GM11168 (cell line): ENCODE data around the gene SYNJ2.
"Not testable (repeated sequence)": the region's sequence is repeated elsewhere in the genome, so short reads cannot be mapped to it uniquely, and the experiment has no call there.

Source experiments
- in situ Hi-C: fragments of 300-500 bp; cut with MboI; formaldehyde crosslinking; loops from one replicate; pipeline ENCODE4 v1.12.0; 2022; ENCODE audit warnings: low sequenced_read_pairs; ENCODE audit not compliant: unreplicated experiment

The SYNJ2 gene, protein sequence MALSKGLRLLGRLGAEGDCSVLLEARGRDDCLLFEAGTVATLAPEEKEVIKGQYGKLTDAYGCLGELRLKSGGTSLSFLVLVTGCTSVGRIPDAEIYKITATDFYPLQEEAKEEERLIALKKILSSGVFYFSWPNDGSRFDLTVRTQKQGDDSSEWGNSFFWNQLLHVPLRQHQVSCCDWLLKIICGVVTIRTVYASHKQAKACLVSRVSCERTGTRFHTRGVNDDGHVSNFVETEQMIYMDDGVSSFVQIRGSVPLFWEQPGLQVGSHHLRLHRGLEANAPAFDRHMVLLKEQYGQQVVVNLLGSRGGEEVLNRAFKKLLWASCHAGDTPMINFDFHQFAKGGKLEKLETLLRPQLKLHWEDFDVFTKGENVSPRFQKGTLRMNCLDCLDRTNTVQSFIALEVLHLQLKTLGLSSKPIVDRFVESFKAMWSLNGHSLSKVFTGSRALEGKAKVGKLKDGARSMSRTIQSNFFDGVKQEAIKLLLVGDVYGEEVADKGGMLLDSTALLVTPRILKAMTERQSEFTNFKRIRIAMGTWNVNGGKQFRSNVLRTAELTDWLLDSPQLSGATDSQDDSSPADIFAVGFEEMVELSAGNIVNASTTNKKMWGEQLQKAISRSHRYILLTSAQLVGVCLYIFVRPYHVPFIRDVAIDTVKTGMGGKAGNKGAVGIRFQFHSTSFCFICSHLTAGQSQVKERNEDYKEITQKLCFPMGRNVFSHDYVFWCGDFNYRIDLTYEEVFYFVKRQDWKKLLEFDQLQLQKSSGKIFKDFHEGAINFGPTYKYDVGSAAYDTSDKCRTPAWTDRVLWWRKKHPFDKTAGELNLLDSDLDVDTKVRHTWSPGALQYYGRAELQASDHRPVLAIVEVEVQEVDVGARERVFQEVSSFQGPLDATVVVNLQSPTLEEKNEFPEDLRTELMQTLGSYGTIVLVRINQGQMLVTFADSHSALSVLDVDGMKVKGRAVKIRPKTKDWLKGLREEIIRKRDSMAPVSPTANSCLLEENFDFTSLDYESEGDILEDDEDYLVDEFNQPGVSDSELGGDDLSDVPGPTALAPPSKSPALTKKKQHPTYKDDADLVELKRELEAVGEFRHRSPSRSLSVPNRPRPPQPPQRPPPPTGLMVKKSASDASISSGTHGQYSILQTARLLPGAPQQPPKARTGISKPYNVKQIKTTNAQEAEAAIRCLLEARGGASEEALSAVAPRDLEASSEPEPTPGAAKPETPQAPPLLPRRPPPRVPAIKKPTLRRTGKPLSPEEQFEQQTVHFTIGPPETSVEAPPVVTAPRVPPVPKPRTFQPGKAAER (N-terminal part only)

DNA sequence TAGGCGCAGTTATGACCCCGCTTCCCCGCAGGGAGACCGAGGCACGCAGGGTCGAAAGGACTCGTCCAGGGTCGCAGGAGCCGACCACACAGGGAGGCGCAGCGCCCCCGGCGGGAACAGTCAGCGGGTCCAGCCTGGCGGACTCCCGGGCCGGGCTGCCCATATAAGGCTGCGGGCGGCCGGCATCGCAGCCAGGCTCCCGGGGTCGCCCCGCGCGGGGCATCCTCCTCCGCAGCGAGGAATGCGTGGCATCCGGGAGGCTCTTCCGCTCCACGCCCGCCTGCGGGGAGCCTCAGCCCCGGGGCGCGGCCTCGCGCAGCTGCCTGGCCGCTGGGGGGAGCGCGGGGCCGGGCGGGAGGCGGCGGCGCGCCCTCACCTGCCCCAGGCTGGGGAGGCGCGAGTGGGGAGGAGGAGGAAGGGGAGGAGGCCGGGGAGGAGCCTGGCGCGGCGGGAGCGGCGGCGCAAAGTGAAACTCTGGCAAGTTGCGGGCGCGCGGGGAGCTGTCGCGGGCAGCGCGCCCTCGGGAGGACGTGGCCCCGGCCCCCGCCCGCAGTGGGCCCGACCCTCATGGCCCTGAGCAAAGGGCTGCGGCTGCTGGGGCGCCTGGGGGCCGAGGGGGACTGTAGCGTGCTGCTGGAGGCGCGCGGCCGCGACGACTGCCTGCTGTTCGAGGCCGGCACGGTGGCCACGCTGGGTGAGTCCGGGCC, at the start of gene SYNJ2:
TSS of gene SYNJ2 (plus strand) at position 469 of the 707 bp plus-strand sequence. CDS start at position 568, 99 bp downstream.
- in situ Hi-C loops: no loop called here

DNA sequence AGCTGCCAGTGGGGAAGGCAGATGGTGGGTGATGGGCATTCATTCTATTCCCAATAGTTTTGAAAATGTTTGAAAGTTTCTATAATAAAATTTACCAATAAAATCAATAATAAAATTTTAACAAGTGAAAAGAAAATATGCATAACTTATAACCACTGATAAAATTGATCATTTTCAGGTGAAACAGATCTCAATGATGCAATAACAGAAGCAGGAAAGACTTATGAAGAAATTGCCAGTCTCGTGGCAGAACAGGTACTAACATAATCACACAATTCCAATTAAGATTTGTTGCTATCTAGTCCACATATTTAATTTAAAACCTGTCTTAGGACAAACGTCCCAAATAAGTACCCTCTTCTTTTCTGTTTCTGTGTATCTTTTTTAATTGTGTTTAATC, 45.9 kb upstream of the SYNJ2 start:
- in situ Hi-C loops: no loop called here

DNA sequence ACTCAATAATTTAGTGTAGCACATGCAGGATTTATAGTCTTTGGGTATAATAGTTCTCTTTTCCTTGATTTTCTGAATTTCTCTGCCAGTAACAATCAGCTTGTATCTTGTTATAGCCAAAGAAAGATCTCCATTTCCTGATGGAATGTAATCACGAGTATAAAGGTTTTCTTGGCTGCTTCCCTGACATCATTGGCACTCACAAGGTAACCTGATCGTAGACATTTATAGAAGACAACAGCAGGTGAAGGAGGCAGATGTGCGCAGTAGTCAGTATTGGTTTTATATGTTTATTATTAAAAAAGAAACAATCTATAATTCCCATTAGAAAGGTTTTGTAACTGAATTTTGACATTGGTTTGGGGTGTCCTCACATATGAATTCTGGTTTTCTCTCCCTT, 44.3 kb upstream of the SYNJ2 start:
- in situ Hi-C loops: no loop called here

DNA sequence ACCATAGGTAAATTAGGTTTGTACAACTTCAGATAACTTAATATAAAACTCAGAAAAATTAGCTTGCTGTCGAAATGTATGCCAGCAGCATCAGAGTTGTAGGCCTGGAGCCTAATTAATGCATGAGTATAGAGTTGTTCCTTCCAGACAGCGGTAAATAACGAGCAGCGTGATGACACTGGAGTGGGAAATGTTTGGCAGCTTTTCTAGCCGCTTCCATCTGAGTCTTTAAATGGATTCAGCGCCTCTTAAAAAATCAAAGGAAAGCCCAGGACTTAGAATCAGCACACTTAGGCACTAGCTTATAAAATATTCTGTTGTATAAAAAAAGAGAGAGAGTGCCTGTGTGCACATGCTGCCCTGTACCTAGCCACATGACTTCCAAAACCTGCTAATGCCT, 43.7 kb upstream of the SYNJ2 start:
- in situ Hi-C loops: no loop called here

DNA sequence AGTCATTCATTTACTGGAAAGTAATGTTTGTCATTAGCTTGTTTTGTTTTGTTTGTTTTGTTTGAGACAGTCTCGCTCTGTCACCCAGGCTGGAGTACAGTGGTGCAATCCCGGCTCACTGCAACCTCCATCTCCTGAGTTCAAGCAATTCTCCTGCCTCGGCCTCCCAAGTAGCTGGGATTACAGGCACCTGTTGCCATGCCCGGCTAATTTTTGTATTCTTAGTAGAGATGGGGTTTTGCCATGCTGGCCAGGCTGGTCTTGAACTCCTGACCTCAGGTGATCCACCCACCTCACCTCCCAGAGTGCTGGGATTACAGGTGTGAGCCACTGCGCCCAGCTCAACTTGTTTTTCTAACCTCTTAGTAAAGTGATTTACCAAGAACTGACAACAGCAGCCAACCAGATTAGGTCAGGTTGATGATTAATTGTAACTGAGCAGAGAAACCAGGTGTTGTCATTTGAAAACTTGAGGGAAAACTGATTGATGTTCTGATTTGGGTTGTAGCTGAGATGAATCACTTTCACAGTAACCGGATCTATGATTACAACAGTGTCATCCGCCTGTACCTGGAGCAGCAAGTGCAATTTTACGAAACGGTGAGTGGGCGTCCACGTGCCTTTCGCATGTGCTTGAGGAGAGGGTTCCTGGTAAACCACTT, 41.2 kb upstream of the SYNJ2 start:
- in situ Hi-C loops: not testable (repeated sequence)

DNA sequence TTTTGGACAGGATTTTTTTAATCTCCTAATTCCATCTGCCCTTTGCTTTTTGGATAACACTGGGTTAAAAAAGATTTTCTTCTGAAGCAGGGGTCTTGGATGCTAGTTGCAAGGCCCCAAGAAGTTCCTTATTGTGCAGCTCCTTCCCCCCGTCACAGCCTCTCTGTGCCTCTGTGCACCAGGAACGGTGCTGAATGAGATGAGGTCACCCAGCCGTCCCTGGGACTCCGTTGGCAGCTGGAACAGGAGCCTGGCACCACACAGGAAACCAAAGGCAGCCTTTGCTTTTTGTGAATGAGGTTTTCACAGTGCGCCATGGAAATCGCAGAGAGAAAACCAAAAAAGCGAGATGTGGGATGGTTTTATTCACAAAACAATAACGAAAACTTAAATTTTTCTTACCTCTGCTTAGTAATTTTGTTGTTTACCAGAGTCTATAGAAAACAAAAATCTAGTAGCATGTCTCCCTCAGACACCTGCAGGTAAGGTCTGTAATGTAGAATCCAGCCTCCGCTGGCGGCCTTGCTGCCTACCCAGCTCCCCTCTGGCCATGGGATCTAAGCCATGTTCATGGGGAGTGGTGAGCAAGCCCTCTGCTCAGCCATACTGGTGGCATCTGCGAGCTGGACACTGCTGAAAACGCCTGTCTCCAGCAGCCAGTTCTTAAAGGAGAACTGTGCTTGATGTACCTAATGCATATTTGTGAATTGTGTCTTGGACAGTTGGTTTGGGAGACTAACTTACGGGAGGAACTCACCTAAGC, 40.4 kb upstream of the SYNJ2 start:
- in situ Hi-C loops: no loop called here

DNA sequence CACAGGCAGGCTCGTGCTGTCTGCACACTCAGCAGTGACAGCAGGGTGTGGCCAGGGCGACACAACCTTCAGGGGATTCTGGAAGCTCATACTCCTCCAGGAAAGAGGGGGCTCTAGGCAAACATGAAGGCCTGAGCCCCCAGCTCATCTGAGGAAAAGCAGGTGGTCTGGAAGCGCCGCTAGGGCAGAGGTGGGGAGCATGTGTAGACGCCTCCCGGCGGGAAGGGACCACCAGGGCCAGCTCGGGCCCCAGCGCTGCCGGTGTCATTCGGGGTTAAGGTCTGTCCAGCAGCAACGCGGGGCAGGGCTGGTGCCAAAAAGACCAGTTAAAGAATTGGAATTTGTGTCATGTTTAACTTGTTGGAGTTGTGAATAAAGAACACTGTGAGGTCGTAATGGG, 39.3 kb upstream of the SYNJ2 start:
- in situ Hi-C loops: no loop called here

DNA sequence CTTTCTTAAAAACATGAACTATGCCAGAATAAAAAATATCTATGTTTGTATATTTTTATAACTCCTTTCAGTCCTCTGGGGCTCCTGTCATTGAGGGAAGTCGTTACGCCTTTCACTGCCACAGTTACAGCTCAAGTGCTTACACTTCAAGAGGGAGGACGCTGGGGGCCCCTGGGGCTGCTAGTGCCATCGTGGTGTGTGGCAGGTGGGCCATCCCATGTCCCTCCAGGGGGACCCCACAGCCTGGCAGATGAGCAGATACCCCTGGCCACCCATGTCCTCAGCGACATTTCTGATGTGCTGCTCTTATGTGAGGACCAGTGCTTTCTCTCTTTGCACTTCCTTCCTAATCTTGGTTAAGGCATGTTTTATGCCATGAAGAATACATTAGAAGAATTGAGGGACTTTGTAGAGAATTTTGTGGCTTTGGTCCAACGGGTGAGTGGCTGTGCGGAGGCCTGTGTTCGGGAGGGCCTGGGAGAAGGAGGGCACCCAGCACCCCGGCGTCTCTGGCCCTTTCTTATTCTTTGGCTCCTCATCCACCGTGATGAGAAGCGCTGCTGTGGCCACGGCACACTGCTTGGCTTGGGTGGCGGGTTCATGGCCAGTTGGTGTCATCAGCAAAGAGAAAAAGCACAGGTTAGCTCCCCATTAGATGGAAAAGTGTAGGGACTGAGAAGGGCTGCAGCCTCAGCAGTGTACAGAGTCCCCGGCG, 38.3 kb upstream of the SYNJ2 start:
- in situ Hi-C loops: no loop called here

DNA sequence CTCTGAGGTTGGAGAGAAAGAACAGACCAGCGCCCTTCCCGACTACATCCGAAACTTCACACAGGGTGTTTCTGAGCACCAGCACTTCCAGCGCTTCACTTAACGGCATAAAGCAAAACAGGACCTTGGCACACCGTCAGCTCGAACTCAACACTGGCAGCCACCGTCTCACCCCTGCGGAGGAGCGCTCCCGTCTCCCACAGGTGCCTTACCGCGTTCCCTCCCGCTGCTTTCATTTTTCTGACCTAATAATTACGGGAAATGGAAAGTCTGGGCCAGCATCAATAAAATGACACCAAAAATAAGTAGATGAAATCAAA, 37.7 kb upstream of the SYNJ2 start:
- in situ Hi-C loops: no loop called here

DNA sequence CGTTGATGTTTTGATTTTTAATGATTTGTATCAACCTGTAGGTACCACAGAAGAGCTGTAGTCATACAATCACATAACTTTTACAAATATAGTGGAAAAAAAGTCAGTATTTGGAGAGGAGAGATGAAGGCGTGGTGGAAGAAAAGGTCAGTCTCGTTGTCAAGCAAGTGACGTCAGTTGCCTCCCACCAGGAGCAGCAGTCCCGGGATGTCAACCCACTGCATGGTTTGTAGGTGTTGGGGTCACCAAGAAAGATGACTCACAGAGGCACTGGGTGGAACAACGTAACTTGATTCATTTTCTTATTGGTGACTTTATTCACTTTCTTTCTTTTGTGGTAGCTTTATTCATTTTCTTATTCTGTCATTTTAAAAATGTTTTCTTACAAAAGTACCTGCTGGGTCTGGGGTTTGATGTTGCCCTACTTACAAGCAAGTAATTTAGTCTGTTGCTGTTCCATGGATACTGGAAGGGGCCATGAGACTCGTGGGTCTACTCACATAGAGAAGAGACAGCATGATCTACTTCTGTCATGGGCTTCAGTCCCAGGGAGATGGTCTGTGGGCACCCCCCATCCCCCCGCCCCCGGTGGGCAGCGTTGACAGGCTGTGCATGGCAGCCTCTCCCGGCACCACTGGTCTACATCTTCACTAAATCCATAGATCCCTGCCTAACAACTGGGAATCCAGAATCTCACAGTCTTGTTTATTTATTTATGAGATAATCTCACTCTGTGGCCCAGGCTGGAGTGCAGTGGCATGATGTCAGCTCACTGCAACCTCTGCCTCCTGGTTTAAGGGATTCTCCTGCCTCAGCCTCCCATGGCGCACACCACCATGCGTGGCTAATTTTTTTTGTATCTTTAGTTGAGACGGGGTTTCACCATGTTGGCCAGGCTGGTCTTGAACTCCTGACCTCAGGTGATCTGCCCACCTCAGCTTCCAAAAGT, 36.4 kb upstream of the SYNJ2 start:
- in situ Hi-C loops: no loop called here

DNA sequence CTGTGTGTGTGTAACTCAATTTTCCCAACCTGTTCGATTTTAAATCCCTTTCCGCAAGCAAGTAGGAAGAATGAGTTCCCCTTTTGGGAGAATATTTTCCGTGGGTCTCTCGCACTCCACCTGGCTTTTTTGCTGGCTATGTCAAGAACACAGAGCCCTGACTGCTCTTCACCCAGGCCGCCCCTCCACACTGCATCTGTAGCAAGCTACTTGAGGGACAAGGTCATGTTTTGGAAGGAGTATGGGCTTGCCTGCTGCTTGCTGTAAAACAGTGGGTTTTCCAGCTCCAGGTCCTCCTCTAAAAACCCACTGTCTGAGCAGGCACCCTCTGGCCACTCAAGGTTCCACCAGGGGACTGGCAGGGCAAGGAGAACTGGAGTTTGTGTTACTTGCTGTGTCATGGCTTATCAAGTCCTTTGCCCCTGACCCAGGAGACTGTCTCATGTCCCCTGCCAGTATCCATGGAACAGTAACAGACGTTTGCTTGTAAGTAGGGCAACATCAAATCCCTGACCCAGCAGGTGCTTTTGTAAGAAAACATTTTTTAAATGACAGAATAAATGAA, 35.5 kb upstream of the SYNJ2 start:
- in situ Hi-C loops: no loop called here

DNA sequence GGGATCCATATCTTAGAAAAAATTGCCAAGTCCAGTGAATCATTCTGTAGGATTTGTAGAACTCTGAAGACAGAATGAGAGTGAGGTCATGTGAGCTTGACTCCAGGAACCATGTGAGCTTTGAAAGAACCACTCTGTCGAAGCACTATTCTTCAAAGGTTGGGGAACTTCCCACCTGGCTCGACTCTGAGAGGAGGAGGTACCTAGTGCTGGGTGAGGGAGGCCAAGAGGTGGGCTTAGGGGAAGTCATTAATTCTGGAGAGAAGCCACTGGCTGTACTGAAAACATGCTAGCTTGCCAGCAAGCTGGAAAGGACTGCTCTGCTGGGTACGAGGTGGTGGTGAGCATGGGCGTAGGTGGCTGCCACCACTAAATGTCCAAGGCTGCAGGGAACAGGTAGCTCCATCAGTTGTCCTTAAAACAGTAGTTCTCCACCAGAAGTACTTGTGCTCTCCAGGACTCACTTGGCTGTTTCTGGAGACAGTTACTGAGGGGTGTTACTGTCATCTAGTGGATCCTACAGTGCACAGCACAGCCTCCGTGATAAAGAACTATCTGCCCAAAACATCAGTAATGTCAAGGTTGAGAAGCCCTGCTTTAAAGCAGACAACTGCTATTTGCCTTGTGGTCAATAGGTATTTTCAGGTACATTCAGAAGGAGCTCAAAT, 34.7 kb upstream of the SYNJ2 start:
- in situ Hi-C loops: no loop called here

DNA sequence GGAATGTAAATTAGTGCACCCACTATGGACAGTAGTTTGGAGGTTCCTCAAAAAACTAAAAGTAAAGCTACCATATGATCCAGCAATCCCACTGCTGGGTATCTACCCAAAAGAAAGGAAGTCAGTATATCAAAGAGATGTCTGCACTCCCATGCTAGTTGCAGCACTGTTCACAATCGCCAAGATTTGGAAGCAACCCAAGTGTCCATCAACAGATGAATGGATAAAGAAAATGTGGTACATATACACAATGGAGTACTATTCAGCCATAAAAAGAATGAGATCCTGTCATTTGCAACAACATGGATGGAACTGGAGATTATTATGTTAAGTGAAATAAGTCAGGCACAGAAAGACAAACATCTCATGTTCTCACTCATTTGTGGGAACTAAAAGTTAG, 30.8 kb upstream of the SYNJ2 start:
- in situ Hi-C loops: not testable (repeated sequence)

DNA sequence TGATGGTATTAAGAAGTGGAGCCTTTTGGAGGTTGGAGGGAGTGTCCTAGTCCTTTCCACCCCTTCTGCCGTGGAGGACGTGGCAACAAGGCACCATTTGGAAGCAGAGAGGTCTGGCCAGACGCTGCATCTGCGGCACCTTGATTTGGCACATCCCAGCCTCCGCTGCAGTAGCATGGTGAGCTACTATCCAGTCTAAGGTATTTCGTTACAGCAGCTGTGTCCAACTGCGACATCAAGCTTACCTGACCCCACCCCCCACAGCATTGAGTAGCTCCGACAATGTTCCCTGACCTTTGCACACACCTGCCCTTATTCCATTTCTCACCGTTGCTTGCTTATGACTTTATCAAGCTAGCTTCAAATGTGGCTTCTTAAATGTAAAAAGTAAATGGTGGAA, 29.8 kb upstream of the SYNJ2 start:
- in situ Hi-C loops: no loop called here

DNA sequence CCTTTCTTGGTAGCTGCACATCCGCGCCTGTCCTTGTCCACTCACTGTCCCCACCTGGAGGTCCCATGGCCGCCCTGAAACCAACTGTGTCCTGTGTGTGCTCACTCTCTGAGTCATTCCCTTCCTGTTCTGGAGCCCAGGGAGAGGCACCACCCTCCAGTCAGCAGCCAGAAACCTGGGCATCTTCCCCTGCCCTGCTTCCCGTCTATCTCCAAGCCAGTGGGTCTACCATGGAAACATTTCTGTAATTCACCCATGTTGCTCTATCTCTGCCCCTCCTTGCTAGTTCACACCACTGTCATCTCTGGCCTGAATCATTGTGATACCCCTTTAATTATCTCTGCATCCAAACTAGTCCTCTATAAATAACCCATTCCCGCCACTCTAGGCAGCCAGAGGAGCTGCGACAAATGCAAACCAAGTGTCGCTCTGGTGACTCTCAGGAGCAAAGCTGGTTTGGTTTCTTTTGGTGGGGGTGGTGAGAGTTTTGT, 28.8 kb upstream of the SYNJ2 start:
- in situ Hi-C loops: no loop called here

DNA sequence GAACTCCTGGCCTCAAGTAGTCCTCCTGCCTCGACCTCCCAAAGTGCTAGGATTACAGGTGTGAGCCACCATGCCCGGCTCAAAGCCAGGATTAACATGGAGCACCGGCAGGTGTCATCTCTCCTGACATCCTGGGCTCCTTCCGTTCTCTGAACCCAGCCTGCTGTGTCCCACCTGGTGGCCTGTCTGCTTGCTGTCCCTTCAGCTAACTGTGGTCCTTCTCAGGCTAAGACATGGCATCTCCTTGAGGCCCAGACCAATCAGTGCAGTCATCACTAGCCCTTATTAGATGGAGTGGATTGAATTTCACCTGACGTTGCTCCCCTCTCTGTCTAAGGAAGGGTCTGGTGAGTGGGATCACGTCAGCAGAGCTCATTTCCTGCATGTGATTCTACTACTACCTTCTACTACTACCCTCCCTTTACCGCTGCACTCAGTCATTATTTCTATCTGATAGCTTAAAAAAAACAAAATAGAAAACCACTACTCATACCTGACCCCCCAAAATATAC, 28.0 kb upstream of the SYNJ2 start:
- in situ Hi-C loops: no loop called here
